GM10266 (cell line): ENCODE measurements around the gene KAZALD1.

Source experiments
- DNase-seq: peaks from one replicate; pipeline ENCODE4 v3.0.0; 2012; ENCODE audit errors: extremely low spot score
- CTCF ChIP-seq: IDR thresholded peaks from 2 replicates; pipeline ENCODE4 v1.5.1; 2012; ENCODE audit warnings: mild to moderate bottlenecking, low read depth; ENCODE audit not compliant: control insufficient read depth, insufficient read depth; ENCODE audit errors: missing control alignments

Gene KAZALD1

GRCh38 chr10:101022967-101023705, 38.7 kb upstream of the KAZALD1 start:
- TF ChIP-seq CTCF, result no peak
- no peak for DNase-seq

GRCh38 chr10:101027106-101027720, 34.6 kb upstream of the KAZALD1 start:
- no peak for TF ChIP-seq CTCF
- DNase-seq, result no peak

- no peak for DNase-seq
- no peak for TF ChIP-seq CTCF
Measured at GRCh38 chr10:101028446-101029337, 33.1 kb upstream of the KAZALD1 start.

GRCh38 chr10:101029520-101030295, 32.1 kb upstream of the KAZALD1 start:
- no peak for TF ChIP-seq CTCF

GRCh38 chr10:101030496-101031127, 31.2 kb upstream of the KAZALD1 start:
- DNase-seq, result no peak
- no peak for TF ChIP-seq CTCF

More at GRCh38 chr10:101029520-101030295, 32.1 kb upstream of the KAZALD1 start:
- no peak for DNase-seq

GRCh38 chr10:101031128-101031795, 30.5 kb upstream of the KAZALD1 start, which contains the start of the genes PDZD7 and SFXN3:
PDZD7 (minus strand) TSS chr10:101031129; CDS start chr10:101030219, 910 bp downstream.
SFXN3 (plus strand) TSS chr10:101031234; CDS start chr10:101034695, 3,461 bp downstream.
- TF ChIP-seq CTCF, result no peak
- peak; percentile 96 for DNase-seq
